ENCODE measurements around the gene RAB11FIP3. TPM values are rescaled to one million over a fixed set of nuclear protein-coding genes. Genes with fewer than 3 reads are reported as not detected.

Gene RAB11FIP3
- total RNA-seq, 1 donor from 2014 or later = 5.2 TPM

GRCh38 chr16:521381-522210, 96.1 kb downstream of the RAB11FIP3 start:
- H3K36me3 ChIP-seq (ENCODE audit: control insufficient read depth in 3 of 3, insufficient read depth in 3 of 3, low read length in 3 of 3) = peaks cover 25 to 29% (median 27%) of the 10 kb centered on the region in 3 donors
- H3K9me3 ChIP-seq (ENCODE audit: control insufficient read depth in 3 of 3, low read length in 3 of 3) = no peaks in the 10 kb centered on the region
- H3K27me3 ChIP-seq (ENCODE audit: control insufficient read depth in 3 of 3, insufficient read depth in 3 of 3, low read length in 3 of 3) = no peaks in the 10 kb centered on the region

GRCh38 chr16:522320-523096, 97.1 kb downstream of the RAB11FIP3 start:
- H3K9ac ChIP-seq (ENCODE audit: low read depth in 1 of 3, low read length in 3 of 3) = no peak overlapping the region

More at GRCh38 chr16:521381-522210, 96.1 kb downstream of the RAB11FIP3 start:
- Histone ChIP-seq H3K4me3 (ENCODE audit: low read length in 3 of 3) (no peak overlapping the region), H3K4me1 (ENCODE audit: control insufficient read depth in 3 of 3, insufficient read depth in 3 of 3, low read length in 3 of 3) (peaks cover 21 to 34% (median 25%) of the 10 kb centered on the region in 3 donors), H3K27ac (ENCODE audit: low read depth, low read length) (no peak overlapping the region), H3K9ac (ENCODE audit: low read depth in 1 of 3, low read length in 3 of 3) (no peak overlapping the region)

GRCh38 chr16:523097-523741, 97.8 kb downstream of the RAB11FIP3 start:
- Histone ChIP-seq H3K9ac (ENCODE audit: low read depth in 1 of 3, low read length in 3 of 3) (no peak overlapping the region), H3K36me3 (ENCODE audit: control insufficient read depth in 3 of 3, insufficient read depth in 3 of 3, low read length in 3 of 3) (peaks cover 25 to 26% (median 25%) of the 10 kb centered on the region in 3 donors), H3K27me3 (ENCODE audit: control insufficient read depth in 3 of 3, insufficient read depth in 3 of 3, low read length in 3 of 3) (no peaks in the 10 kb centered on the region), H3K27ac (ENCODE audit: low read depth, low read length) (no peak overlapping the region), H3K9me3 (ENCODE audit: control insufficient read depth in 3 of 3, low read length in 3 of 3) (no peaks in the 10 kb centered on the region), H3K4me3 (ENCODE audit: low read length in 3 of 3) (no peak overlapping the region), H3K4me1 (ENCODE audit: control insufficient read depth in 3 of 3, insufficient read depth in 3 of 3, low read length in 3 of 3) (peaks cover 23 to 40% (median 28%) of the 10 kb centered on the region in 3 donors)

More at GRCh38 chr16:522320-523096, 97.1 kb downstream of the RAB11FIP3 start:
- Histone ChIP-seq H3K27ac (ENCODE audit: low read depth, low read length) (no peak overlapping the region), H3K4me3 (ENCODE audit: low read length in 3 of 3) (no peak overlapping the region), H3K36me3 (ENCODE audit: control insufficient read depth in 3 of 3, insufficient read depth in 3 of 3, low read length in 3 of 3) (peaks cover 25 to 26% (median 25%) of the 10 kb centered on the region in 3 donors), H3K27me3 (ENCODE audit: control insufficient read depth in 3 of 3, insufficient read depth in 3 of 3, low read length in 3 of 3) (no peaks in the 10 kb centered on the region), H3K9me3 (ENCODE audit: control insufficient read depth in 3 of 3, low read length in 3 of 3) (no peaks in the 10 kb centered on the region), H3K4me1 (ENCODE audit: control insufficient read depth in 3 of 3, insufficient read depth in 3 of 3, low read length in 3 of 3) (peaks cover 23 to 39% (median 28%) of the 10 kb centered on the region in 3 donors)

- Histone ChIP-seq H3K4me1 (ENCODE audit: control insufficient read depth in 3 of 3, insufficient read depth in 3 of 3, low read length in 3 of 3) (peaks cover 31 to 44% (median 35%) of the 10 kb centered on the region in 3 donors), H3K9ac (ENCODE audit: low read depth in 1 of 3, low read length in 3 of 3) (peak overlapping the region in 1 of 3 donors; percentile 16), H3K27ac (ENCODE audit: low read depth, low read length) (no peak overlapping the region), H3K36me3 (ENCODE audit: control insufficient read depth in 3 of 3, insufficient read depth in 3 of 3, low read length in 3 of 3) (peaks cover 18 to 19% (median 18%) of the 10 kb centered on the region in 3 donors), H3K4me3 (ENCODE audit: low read length in 3 of 3) (no peak overlapping the region), H3K9me3 (ENCODE audit: control insufficient read depth in 3 of 3, low read length in 3 of 3) (no peaks in the 10 kb centered on the region), H3K27me3 (ENCODE audit: control insufficient read depth in 3 of 3, insufficient read depth in 3 of 3, low read length in 3 of 3) (no peaks in the 10 kb centered on the region)
These were observed 99.0 kb downstream of the RAB11FIP3 start for GRCh38 chr16:524274-525040.

- Histone ChIP-seq H3K9me3 (ENCODE audit: control insufficient read depth in 3 of 3, low read length in 3 of 3) (no peaks in the 10 kb centered on the region), H3K27ac (ENCODE audit: low read depth, low read length) (no peak overlapping the region), H3K4me3 (ENCODE audit: low read length in 3 of 3) (no peak overlapping the region), H3K4me1 (ENCODE audit: control insufficient read depth in 3 of 3, insufficient read depth in 3 of 3, low read length in 3 of 3) (peaks cover 37 to 51% (median 41%) of the 10 kb centered on the region in 3 donors), H3K36me3 (ENCODE audit: control insufficient read depth in 3 of 3, insufficient read depth in 3 of 3, low read length in 3 of 3) (peaks cover 12 to 17% (median 15%) of the 10 kb centered on the region in 3 donors), H3K27me3 (ENCODE audit: control insufficient read depth in 3 of 3, insufficient read depth in 3 of 3, low read length in 3 of 3) (no peaks in the 10 kb centered on the region), H3K9ac (ENCODE audit: low read depth in 1 of 3, low read length in 3 of 3) (peak overlapping the region in 2 of 3 donors; percentile 93 to 96)
These were observed 99.7 kb downstream of the RAB11FIP3 start for GRCh38 chr16:525123-525519.

- peaks cover 38 to 55% (median 44%) of the 10 kb centered on the region in 3 donors for H3K4me1 ChIP-seq (ENCODE audit: control insufficient read depth in 3 of 3, insufficient read depth in 3 of 3, low read length in 3 of 3)
- peaks cover 7 to 12% (median 10%) of the 10 kb centered on the region in 3 donors for H3K36me3 ChIP-seq (ENCODE audit: control insufficient read depth in 3 of 3, insufficient read depth in 3 of 3, low read length in 3 of 3)
- no peak overlapping the region for H3K27ac ChIP-seq (ENCODE audit: low read depth, low read length)
- H3K9me3 ChIP-seq (ENCODE audit: control insufficient read depth in 3 of 3, low read length in 3 of 3) = no peaks in the 10 kb centered on the region
- H3K4me3 ChIP-seq (ENCODE audit: low read length in 3 of 3) = peak overlapping the region; percentile 79 to 87 (median 86)
- peak overlapping the region; percentile 86 to 96 (median 93) for H3K9ac ChIP-seq (ENCODE audit: low read depth in 1 of 3, low read length in 3 of 3)
- no peaks in the 10 kb centered on the region for H3K27me3 ChIP-seq (ENCODE audit: control insufficient read depth in 3 of 3, insufficient read depth in 3 of 3, low read length in 3 of 3)
These were observed 100.2 kb downstream of the RAB11FIP3 start for GRCh38 chr16:525520-526180.

GRCh38 chr16:526181-527014, 100.9 kb downstream of the RAB11FIP3 start:
- Histone ChIP-seq H3K36me3 (ENCODE audit: control insufficient read depth in 3 of 3, insufficient read depth in 3 of 3, low read length in 3 of 3) (peaks cover 0 to 4% (median 4%) of the 10 kb centered on the region in 3 donors), H3K9me3 (ENCODE audit: control insufficient read depth in 3 of 3, low read length in 3 of 3) (no peaks in the 10 kb centered on the region), H3K4me3 (ENCODE audit: low read length in 3 of 3) (peak overlapping the region; percentile 79 to 87 (median 86)), H3K9ac (ENCODE audit: low read depth in 1 of 3, low read length in 3 of 3) (peak overlapping the region; percentile 86 to 96 (median 93)), H3K27me3 (ENCODE audit: control insufficient read depth in 3 of 3, insufficient read depth in 3 of 3, low read length in 3 of 3) (no peaks in the 10 kb centered on the region), H3K27ac (ENCODE audit: low read depth, low read length) (peak overlapping the region; percentile 90), H3K4me1 (ENCODE audit: control insufficient read depth in 3 of 3, insufficient read depth in 3 of 3, low read length in 3 of 3) (peaks cover 38 to 55% (median 44%) of the 10 kb centered on the region in 3 donors)

Data from skeletal muscle tissue (tissue), 4 donors.